SK-N-SH treated with all-trans-retinoic acid at 6 μM for 48 hours (cell line): Measurements from ENCODE around the gene OSBPL2.

Source experiments
- ATAC-seq: fragments of 200-7000 bp; cut with Tn5 transposase; 3 replicates; pipeline ENCODE4 v1.9.1; 2020; ENCODE audit warnings: mild to moderate bottlenecking, moderate library complexity
- ARNTL ChIP-seq: fragments of 450-650 bp; formaldehyde crosslinking; IDR thresholded peaks from 2 replicates; pipeline ENCODE4 v1.5.0; 2020; ENCODE audit warnings: low read depth, mild to moderate bottlenecking, moderate library complexity, borderline replicate concordance
- CSDC2 ChIP-seq: fragments of 250-450 bp; sonication (Bioruptor Pico); IDR thresholded peaks from 2 replicates; pipeline ENCODE4 v1.5.0; 2020; ENCODE audit warnings: mild to moderate bottlenecking, moderate library complexity
- CSRNP3 ChIP-seq: fragments of 250-450 bp; sonication (Bioruptor Pico); IDR thresholded peaks from 2 replicates; pipeline ENCODE4 v1.5.1; 2021; ENCODE audit warnings: mild to moderate bottlenecking, moderate library complexity
- ESRRG ChIP-seq: fragments of 250-450 bp; sonication (Bioruptor Pico); IDR thresholded peaks from 2 replicates; pipeline ENCODE4 v1.6.1; 2021; ENCODE audit warnings: mild to moderate bottlenecking
- GLIS3 ChIP-seq: fragments of 250-450 bp; sonication (Bioruptor Pico); IDR thresholded peaks from 2 replicates; pipeline ENCODE4 v1.5.0; 2020; ENCODE audit warnings: mild to moderate bottlenecking, moderate library complexity
- ISL1 ChIP-seq: fragments of 250-450 bp; sonication (Bioruptor Pico); IDR thresholded peaks from 2 replicates; pipeline ENCODE4 v2.1.2; 2022; ENCODE audit warnings: mild to moderate bottlenecking, moderate library complexity
- OSR1 ChIP-seq: fragments of 250-450 bp; sonication (Bioruptor Pico); IDR thresholded peaks from 2 replicates; pipeline ENCODE4 v1.8.0; 2022; ENCODE audit warnings: moderate library complexity, mild to moderate bottlenecking, inconsistent platforms
- RARB ChIP-seq: fragments of 250-450 bp; sonication (Bioruptor Pico); IDR thresholded peaks from 2 replicates; pipeline ENCODE4 v1.8.0; 2021; ENCODE audit warnings: mild to moderate bottlenecking, moderate library complexity
- SNAI2 ChIP-seq: fragments of 250-450 bp; sonication (Bioruptor Pico); IDR thresholded peaks from 2 replicates; pipeline ENCODE4 v1.5.0; 2020; ENCODE audit warnings: mild to moderate bottlenecking, moderate library complexity
- TCF4 ChIP-seq: fragments of 250-450 bp; sonication (Bioruptor Pico); IDR thresholded peaks from 2 replicates; pipeline ENCODE4 v1.8.0; 2021; ENCODE audit warnings: mild to moderate bottlenecking, moderate library complexity, borderline replicate concordance
- TOX ChIP-seq: fragments of 250-450 bp; sonication (Bioruptor Pico); IDR thresholded peaks from 2 replicates; pipeline ENCODE4 v1.8.0; 2021; ENCODE audit warnings: mild to moderate bottlenecking, moderate library complexity, borderline replicate concordance
- TSHZ2 ChIP-seq: fragments of 250-450 bp; sonication (Bioruptor Pico); IDR thresholded peaks from 2 replicates; pipeline ENCODE4 v1.5.0; 2020; ENCODE audit warnings: mild to moderate bottlenecking, moderate library complexity
- ZC3H10 ChIP-seq: fragments of 250-450 bp; sonication (Bioruptor Pico); IDR thresholded peaks from 2 replicates; pipeline ENCODE4 v1.5.1; 2021; ENCODE audit warnings: mild to moderate bottlenecking, moderate library complexity
- ZFP3 ChIP-seq: fragments of 250-450 bp; sonication (Bioruptor Pico); IDR thresholded peaks from 2 replicates; pipeline ENCODE4 v1.5.0; 2020; ENCODE audit warnings: mild to moderate bottlenecking, moderate library complexity
- ZFP30 ChIP-seq: fragments of 450-650 bp; formaldehyde crosslinking; IDR thresholded peaks from 2 replicates; pipeline ENCODE4 v1.5.0; 2022; ENCODE audit warnings: mild to moderate bottlenecking, moderate library complexity
- ZNF565 ChIP-seq: fragments of 450-650 bp; formaldehyde crosslinking; conservative IDR thresholded peaks from 2 replicates; pipeline ENCODE4 v1.5.0; 2020; ENCODE audit warnings: low read depth, mild to moderate bottlenecking, moderate library complexity
- ZNF70 ChIP-seq: fragments of 450-650 bp; formaldehyde crosslinking; IDR thresholded peaks from 2 replicates; pipeline ENCODE4 v1.5.0; 2020; ENCODE audit warnings: mild to moderate bottlenecking, moderate library complexity
- TF ChIP-seq, protein P1 (sequence below): fragments of 250-450 bp; sonication (Bioruptor Pico); IDR thresholded peaks from 2 replicates; pipeline ENCODE4 v1.5.1; 2020; ENCODE audit warnings: low read depth, mild to moderate bottlenecking, moderate library complexity
- TF ChIP-seq, protein P2 (sequence below): fragments of 250-450 bp; sonication (Bioruptor Pico); IDR thresholded peaks from 2 replicates; pipeline ENCODE4 v1.8.0; 2021; ENCODE audit warnings: low read depth, mild to moderate bottlenecking, moderate library complexity, borderline replicate concordance
- TF ChIP-seq, protein P3 (sequence below): fragments of 250-450 bp; sonication (Bioruptor Pico); IDR thresholded peaks from 2 replicates; pipeline ENCODE4 v1.8.0; 2020; ENCODE audit warnings: mild to moderate bottlenecking, moderate library complexity, borderline replicate concordance

OSBPL2 gene

DNA sequence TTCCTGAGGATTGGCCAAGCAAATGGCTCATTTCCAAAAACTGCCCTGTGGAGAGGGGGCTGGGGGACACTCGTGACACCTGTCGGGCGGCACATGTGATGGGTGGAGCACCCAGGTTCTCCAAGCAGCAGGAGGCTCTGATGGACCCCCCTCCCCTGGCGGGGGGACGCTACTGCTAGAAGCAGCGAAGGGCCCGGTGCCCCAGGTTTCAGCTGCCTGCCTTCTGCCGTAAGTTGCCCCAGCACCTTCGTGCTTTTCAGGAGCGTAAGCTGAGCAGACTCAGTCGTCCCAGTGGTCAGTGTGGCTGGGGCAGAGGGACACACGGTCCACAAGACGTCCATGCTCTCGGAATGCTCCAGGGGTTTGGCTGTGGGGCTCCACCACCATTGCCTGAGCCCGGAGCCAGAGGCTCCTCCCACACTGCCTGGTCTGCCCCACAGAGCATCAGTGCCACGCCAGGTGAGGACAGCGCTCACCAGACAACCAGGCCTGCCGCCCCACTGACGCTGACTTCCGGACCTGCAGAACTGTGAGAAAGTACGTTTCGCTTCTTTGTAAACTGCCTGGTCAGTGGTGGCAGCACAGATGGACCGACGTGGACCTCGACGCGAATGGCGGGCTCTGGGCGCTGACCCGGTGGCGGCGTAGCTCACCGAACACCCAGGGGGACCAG is 60.4 kb downstream of the OSBPL2 start:
- no peak for ATAC-seq
- TF ChIP-seq ISL1 (no peak), TCF4 (no peak), ZFP3 (CRISPR knock-in tag) (no peak)

DNA sequence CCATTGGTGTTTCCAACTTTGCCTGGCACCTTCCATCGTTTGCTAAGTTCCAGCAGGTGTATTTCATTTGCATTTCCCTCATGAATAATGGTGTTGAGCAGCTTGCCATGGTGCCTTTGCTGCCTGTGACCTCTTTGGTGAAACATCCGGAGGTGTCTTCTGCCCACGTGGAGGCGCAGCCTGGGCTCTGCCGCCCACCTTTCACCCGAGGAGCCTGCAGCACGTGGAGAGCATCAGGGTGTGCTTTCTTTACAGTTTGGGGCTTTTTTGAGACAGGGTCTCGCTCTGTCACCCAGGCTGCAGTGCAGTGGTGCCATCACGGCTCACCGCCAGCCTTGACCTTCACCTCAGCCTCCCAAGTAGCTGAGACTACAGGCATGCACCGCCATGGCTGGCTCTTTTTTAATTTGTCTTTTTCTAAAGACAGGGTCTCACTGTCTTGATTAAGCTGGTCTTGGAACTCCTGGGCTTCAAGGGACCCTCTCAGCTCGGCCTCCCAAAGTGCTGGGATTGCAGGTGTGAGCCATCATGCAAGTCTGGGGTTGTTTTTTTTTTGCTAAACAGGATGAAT is 61.4 kb downstream of the OSBPL2 start:
- ATAC-seq: no peak
- TF ChIP-seq GLIS3 (no peak), TCF4 (no peak), ZNF565 (CRISPR knock-in tag) (no peak), ZC3H10 (no peak), SNAI2 (CRISPR knock-in tag) (no peak), CSDC2 (CRISPR knock-in tag) (no peak), ZFP30 (CRISPR knock-in tag) (no peak), ISL1 (no peak), ZNF70 (no peak), CSRNP3 (CRISPR knock-in tag) (no peak), ZFP3 (CRISPR knock-in tag) (no peak), TSHZ2 (CRISPR knock-in tag) (no peak), OSR1 (no peak), ESRRG (CRISPR knock-in tag) (no peak), TOX (CRISPR knock-in tag) (no peak), RARB (no peak), ARNTL (no peak)
- TF ChIP-seq, protein P1, sequence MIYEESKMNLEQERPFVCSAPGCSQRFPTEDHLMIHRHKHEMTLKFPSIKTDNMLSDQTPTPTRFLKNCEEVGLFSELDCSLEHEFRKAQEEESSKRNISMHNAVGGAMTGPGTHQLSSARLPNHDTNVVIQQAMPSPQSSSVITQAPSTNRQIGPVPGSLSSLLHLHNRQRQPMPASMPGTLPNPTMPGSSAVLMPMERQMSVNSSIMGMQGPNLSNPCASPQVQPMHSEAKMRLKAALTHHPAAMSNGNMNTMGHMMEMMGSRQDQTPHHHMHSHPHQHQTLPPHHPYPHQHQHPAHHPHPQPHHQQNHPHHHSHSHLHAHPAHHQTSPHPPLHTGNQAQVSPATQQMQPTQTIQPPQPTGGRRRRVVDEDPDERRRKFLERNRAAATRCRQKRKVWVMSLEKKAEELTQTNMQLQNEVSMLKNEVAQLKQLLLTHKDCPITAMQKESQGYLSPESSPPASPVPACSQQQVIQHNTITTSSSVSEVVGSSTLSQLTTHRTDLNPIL (CRISPR knock-in tag): no peak
- TF ChIP-seq, protein P2, sequence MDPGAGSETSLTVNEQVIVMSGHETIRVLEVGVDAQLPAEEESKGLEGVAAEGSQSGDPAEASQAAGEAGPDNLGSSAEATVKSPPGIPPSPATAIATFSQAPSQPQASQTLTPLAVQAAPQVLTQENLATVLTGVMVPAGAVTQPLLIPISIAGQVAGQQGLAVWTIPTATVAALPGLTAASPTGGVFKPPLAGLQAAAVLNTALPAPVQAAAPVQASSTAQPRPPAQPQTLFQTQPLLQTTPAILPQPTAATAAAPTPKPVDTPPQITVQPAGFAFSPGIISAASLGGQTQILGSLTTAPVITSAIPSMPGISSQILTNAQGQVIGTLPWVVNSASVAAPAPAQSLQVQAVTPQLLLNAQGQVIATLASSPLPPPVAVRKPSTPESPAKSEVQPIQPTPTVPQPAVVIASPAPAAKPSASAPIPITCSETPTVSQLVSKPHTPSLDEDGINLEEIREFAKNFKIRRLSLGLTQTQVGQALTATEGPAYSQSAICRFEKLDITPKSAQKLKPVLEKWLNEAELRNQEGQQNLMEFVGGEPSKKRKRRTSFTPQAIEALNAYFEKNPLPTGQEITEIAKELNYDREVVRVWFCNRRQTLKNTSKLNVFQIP (CRISPR knock-in tag): no peak
- TF ChIP-seq, protein P3, sequence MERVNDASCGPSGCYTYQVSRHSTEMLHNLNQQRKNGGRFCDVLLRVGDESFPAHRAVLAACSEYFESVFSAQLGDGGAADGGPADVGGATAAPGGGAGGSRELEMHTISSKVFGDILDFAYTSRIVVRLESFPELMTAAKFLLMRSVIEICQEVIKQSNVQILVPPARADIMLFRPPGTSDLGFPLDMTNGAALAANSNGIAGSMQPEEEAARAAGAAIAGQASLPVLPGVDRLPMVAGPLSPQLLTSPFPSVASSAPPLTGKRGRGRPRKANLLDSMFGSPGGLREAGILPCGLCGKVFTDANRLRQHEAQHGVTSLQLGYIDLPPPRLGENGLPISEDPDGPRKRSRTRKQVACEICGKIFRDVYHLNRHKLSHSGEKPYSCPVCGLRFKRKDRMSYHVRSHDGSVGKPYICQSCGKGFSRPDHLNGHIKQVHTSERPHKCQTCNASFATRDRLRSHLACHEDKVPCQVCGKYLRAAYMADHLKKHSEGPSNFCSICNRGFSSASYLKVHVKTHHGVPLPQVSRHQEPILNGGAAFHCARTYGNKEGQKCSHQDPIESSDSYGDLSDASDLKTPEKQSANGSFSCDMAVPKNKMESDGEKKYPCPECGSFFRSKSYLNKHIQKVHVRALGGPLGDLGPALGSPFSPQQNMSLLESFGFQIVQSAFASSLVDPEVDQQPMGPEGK (CRISPR knock-in tag): no peak

DNA sequence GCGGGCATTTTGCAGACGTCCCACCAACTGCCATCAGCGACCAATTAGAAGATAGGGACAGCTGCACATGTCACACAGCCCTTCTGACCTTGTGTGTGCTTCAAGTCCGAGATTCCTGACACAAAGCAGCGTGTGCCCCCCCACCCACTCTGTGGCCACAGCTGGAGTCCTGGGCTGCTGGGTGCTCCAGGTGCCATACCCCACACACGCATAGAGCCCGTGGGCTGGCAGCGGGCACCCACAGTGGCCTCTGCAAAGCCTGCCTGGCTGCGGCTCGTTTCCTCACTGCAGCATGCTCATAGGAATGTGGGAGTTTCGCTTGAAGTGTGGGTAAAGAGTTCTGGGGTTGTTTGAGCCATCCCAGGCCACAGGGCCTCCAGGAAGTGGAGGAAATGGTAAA is 62.0 kb downstream of the OSBPL2 start:
- ATAC-seq: no peak
- TF ChIP-seq, protein P3 (CRISPR knock-in tag): no peak
- TF ChIP-seq ZNF565 (CRISPR knock-in tag) (no peak), ESRRG (CRISPR knock-in tag) (no peak), ZFP30 (CRISPR knock-in tag) (no peak), TSHZ2 (CRISPR knock-in tag) (no peak), ZFP3 (CRISPR knock-in tag) (no peak), SNAI2 (CRISPR knock-in tag) (no peak), ZC3H10 (no peak), CSDC2 (CRISPR knock-in tag) (no peak), ARNTL (no peak), OSR1 (no peak)
- TF ChIP-seq, protein P2 (CRISPR knock-in tag): no peak
